ENCODE measurements around the gene CLDN5.

Gene CLDN5

GRCh38 chr22:19501897-19502447, 22.2 kb downstream of the CLDN5 start:
- no peak for DNase-seq

- no peak for DNase-seq
Observed at GRCh38 chr22:19499880-19500242, 24.3 kb downstream of the CLDN5 start.

- DNase-seq, result no peak
Observed at GRCh38 chr22:19499236-19499879, 24.9 kb downstream of the CLDN5 start.

- no peak for DNase-seq
Observed at GRCh38 chr22:19498866-19499190, 25.4 kb downstream of the CLDN5 start.

- DNase-seq, result no peak
Observed at GRCh38 chr22:19498154-19498865, 25.9 kb downstream of the CLDN5 start.

- no peak for DNase-seq
Observed at GRCh38 chr22:19497245-19497644, 27.0 kb downstream of the CLDN5 start.

GRCh38 chr22:19496324-19496630, 27.9 kb downstream of the CLDN5 start:
- DNase-seq, result no peak

- DNase-seq, result no peak
Observed at GRCh38 chr22:19495562-19496323, 28.5 kb downstream of the CLDN5 start.

- DNase-seq, result no peak
Observed at GRCh38 chr22:19494676-19495173, 29.5 kb downstream of the CLDN5 start.

GRCh38 chr22:19494001-19494560, 30.1 kb downstream of the CLDN5 start:
- no peak for DNase-seq

GRCh38 chr22:19492504-19493174, 31.6 kb downstream of the CLDN5 start:
- no peak for DNase-seq

GRCh38 chr22:19490628-19491230, 33.5 kb downstream of the CLDN5 start:
- no peak for DNase-seq

- no peak for DNase-seq
Observed at GRCh38 chr22:19488884-19489843, 35.0 kb downstream of the CLDN5 start.

- no peak for DNase-seq
Observed at GRCh38 chr22:19488285-19488684, 35.9 kb downstream of the CLDN5 start.

- no peak for DNase-seq
Observed at GRCh38 chr22:19483481-19484244, 40.5 kb downstream of the CLDN5 start.

- DNase-seq, result no peak
Observed at GRCh38 chr22:19482297-19482696, 41.9 kb downstream of the CLDN5 start.

GRCh38 chr22:19480789-19481188, 43.4 kb downstream of the CLDN5 start:
- no peak for DNase-seq

- DNase-seq, result no peak
Observed at GRCh38 chr22:19480173-19480568, 44.0 kb downstream of the CLDN5 start.

GRCh38 chr22:19479355-19480172, 44.6 kb downstream of the CLDN5 start, which contains the start of gene CDC45:
CDC45 (plus strand) TSS chr22:19479920; CDS start chr22:19479969, 49 bp downstream.
- peak; percentile 99 for DNase-seq

Data from midbrain (tissue), 1 donor.